Measurements from ENCODE around the gene CAPZB. TPM values are rescaled to one million over a fixed set of nuclear protein-coding genes. Genes with fewer than 3 reads are reported as not detected.

CAPZB gene
- total RNA-seq, 4 donors from 2014 or later, result 58.2 to 109 (median 96.7) TPM

GRCh38 chr1:19488136-19488535, 2.8 kb upstream of the CAPZB start:
- no peak for TF ChIP-seq POLR2A (IDR thresholded peaks at IDR 0.05)
- TF ChIP-seq, protein P1, sequence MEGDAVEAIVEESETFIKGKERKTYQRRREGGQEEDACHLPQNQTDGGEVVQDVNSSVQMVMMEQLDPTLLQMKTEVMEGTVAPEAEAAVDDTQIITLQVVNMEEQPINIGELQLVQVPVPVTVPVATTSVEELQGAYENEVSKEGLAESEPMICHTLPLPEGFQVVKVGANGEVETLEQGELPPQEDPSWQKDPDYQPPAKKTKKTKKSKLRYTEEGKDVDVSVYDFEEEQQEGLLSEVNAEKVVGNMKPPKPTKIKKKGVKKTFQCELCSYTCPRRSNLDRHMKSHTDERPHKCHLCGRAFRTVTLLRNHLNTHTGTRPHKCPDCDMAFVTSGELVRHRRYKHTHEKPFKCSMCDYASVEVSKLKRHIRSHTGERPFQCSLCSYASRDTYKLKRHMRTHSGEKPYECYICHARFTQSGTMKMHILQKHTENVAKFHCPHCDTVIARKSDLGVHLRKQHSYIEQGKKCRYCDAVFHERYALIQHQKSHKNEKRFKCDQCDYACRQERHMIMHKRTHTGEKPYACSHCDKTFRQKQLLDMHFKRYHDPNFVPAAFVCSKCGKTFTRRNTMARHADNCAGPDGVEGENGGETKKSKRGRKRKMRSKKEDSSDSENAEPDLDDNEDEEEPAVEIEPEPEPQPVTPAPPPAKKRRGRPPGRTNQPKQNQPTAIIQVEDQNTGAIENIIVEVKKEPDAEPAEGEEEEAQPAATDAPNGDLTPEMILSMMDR (IDR thresholded peaks at IDR 0.05), result peak in 1 of 5 experiments; percentile 6
- H3K4me1 ChIP-seq, result peaks cover 0 to 37% (median 27%) of the 10 kb centered on the region in 4 donors
- no peaks in the 10 kb centered on the region for H3K36me3 ChIP-seq
- no peak overlapping the region for H3K4me3 ChIP-seq
- no peak for DNase-seq (ENCODE audit: low spot score in 2 of 2)
- no peaks in the 10 kb centered on the region for H3K9me3 ChIP-seq
- WGBS, 2 donors, result 82 to 86% methylated on average over 7 of the region's 7 CpGs
- H3K27me3 ChIP-seq, result no peaks in the 10 kb centered on the region
- peak overlapping the region in 3 of 4 donors; percentile 1 to 99 (median 98) for H3K27ac ChIP-seq

GRCh38 chr1:19484798-19485361, 459 bp downstream of the CAPZB start:
- H3K4me3 ChIP-seq, result peak overlapping the region; percentile 88 to 99 (median 94)
- peaks cover 0 to 70% (median 56%) of the 10 kb centered on the region in 4 donors for H3K4me1 ChIP-seq
- 1% methylated on average over 26 to 27 of the region's 29 CpGs for WGBS, 2 donors
- H3K36me3 ChIP-seq, result peaks cover 0 to 10% (median 0%) of the 10 kb centered on the region in 3 donors
- no peak for DNase-seq (ENCODE audit: low spot score in 2 of 2)
- no peaks in the 10 kb centered on the region for H3K27me3 ChIP-seq
- H3K9me3 ChIP-seq, result no peaks in the 10 kb centered on the region
- peak overlapping the region; percentile 93 to 99 (median 98) for H3K27ac ChIP-seq
- TF ChIP-seq POLR2A (IDR thresholded peaks at IDR 0.05), result no peak
- TF ChIP-seq, protein P1 (IDR thresholded peaks at IDR 0.05), result no peak
- TF ChIP-seq EP300 (IDR thresholded peaks at IDR 0.05), result no peak

GRCh38 chr1:19484338-19484797, 971 bp downstream of the CAPZB start:
- Histone ChIP-seq H3K9me3 (no peaks in the 10 kb centered on the region), H3K36me3 (peaks cover 0 to 10% (median 0%) of the 10 kb centered on the region in 3 donors), H3K4me3 (peak overlapping the region; percentile 88 to 99 (median 94)), H3K27ac (peak overlapping the region; percentile 93 to 99 (median 98)), H3K4me1 (peaks cover 0 to 75% (median 59%) of the 10 kb centered on the region in 4 donors), H3K27me3 (no peaks in the 10 kb centered on the region)
- TF ChIP-seq POLR2A (IDR thresholded peaks at IDR 0.05), result no peak
- TF ChIP-seq, protein P1 (IDR thresholded peaks at IDR 0.05), result no peak
- no peak for TF ChIP-seq EP300 (IDR thresholded peaks at IDR 0.05)
- 1% methylated on average over 10 to 32 of the region's 32 CpGs for WGBS, 2 donors
- no peak for DNase-seq (ENCODE audit: low spot score in 2 of 2)

GRCh38 chr1:19483691-19484090, 1.6 kb downstream of the CAPZB start:
- Histone ChIP-seq H3K27me3 (no peaks in the 10 kb centered on the region), H3K4me1 (peaks cover 0 to 82% (median 60%) of the 10 kb centered on the region in 4 donors), H3K36me3 (peaks cover 0 to 10% (median 0%) of the 10 kb centered on the region in 3 donors), H3K4me3 (peak overlapping the region; percentile 88 to 99 (median 94)), H3K27ac (peak overlapping the region in 3 of 4 donors; percentile 98 to 99 (median 99)), H3K9me3 (no peaks in the 10 kb centered on the region)
- TF ChIP-seq POLR2A (IDR thresholded peaks at IDR 0.05) (no peak), EP300 (IDR thresholded peaks at IDR 0.05) (no peak)
- TF ChIP-seq, protein P1 (IDR thresholded peaks at IDR 0.05), result no peak
- WGBS, 2 donors, result 50 to 52% methylated on average over 3 of the region's 3 CpGs
- DNase-seq (ENCODE audit: low spot score in 2 of 2), result no peak

DNA sequence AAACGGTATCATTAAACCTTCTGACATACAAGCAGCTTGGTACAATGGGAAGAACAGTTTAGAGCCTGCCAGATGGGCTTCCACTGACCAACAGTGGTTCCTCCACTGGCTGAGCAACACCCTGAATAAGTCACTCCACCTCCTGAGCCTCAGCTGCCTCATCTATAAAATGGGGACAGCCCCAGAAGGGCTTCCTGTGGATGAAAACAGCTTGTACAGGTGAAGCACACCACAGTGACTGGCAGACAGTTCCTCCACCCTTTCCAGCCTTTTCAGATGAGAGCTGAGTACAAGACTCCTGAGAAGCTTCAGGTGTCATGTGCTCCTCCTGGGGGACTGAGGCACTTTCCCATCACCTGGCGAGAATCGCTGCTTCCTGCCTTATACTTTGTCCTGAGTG, 2.1 kb downstream of the CAPZB start:
- Histone ChIP-seq H3K36me3 (peaks cover 0 to 10% (median 0%) of the 10 kb centered on the region in 3 donors), H3K27ac (peak overlapping the region in 2 of 4 donors; percentile 98 to 99), H3K9me3 (no peaks in the 10 kb centered on the region), H3K4me3 (peak overlapping the region in 2 of 4 donors; percentile 88 to 99), H3K27me3 (no peaks in the 10 kb centered on the region), H3K4me1 (peaks cover 0 to 85% (median 62%) of the 10 kb centered on the region in 4 donors)
- no peak for DNase-seq (ENCODE audit: low spot score in 2 of 2)
- no peak for TF ChIP-seq EP300 (IDR thresholded peaks at IDR 0.05)
- TF ChIP-seq POLR2A (IDR thresholded peaks at IDR 0.05), result no peak
- TF ChIP-seq, protein P1 (IDR thresholded peaks at IDR 0.05), result no peak
- 61 to 71% methylated on average over 3 of the region's 3 CpGs for WGBS, 2 donors
